DOHH2 (cell line): ENCODE measurements around the gene PTPN14.

Experiments
- EZH2phosphoT487 ChIP-seq: fragments of 200-600 bp; sonication (generic); IDR thresholded peaks from 2 replicates; pipeline ENCODE4 v1.6.1; 2017; ENCODE audit warnings: borderline replicate concordance, mild to moderate bottlenecking, antibody characterized with exemption, low read length, moderate library complexity, mixed read lengths
- TF ChIP-seq, protein P1 (sequence below): fragments of 200-600 bp; sonication (generic); IDR thresholded peaks from one replicate; pipeline ENCODE4 v1.5.1; 2014; ENCODE audit warnings: antibody characterized with exemption, mild to moderate bottlenecking, low read depth, low read length; ENCODE audit not compliant: poor library complexity, severe bottlenecking

GRCh38 chr1:214525535-214526019, 25.8 kb downstream of the PTPN14 start:
- TF ChIP-seq, protein P1, sequence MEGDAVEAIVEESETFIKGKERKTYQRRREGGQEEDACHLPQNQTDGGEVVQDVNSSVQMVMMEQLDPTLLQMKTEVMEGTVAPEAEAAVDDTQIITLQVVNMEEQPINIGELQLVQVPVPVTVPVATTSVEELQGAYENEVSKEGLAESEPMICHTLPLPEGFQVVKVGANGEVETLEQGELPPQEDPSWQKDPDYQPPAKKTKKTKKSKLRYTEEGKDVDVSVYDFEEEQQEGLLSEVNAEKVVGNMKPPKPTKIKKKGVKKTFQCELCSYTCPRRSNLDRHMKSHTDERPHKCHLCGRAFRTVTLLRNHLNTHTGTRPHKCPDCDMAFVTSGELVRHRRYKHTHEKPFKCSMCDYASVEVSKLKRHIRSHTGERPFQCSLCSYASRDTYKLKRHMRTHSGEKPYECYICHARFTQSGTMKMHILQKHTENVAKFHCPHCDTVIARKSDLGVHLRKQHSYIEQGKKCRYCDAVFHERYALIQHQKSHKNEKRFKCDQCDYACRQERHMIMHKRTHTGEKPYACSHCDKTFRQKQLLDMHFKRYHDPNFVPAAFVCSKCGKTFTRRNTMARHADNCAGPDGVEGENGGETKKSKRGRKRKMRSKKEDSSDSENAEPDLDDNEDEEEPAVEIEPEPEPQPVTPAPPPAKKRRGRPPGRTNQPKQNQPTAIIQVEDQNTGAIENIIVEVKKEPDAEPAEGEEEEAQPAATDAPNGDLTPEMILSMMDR: no peak
- TF ChIP-seq EZH2phosphoT487: no peak
